ENCODE measurements around the gene KRTAP4-7.
"Not testable (repeated sequence)": the region's sequence is repeated elsewhere in the genome, so short reads cannot be mapped to it uniquely, and the experiment has no call there.

The KRTAP4-7 gene

GRCh38 chr17:41084100-41084856 lies at the start of gene KRTAP4-7:
KRTAP4-7 (plus strand) TSS chr17:41084150; CDS start chr17:41084207, 57 bp downstream.
- DNase-seq (ENCODE audit: low read depth in 1 of 2, low spot score in 1 of 2), result not testable (repeated sequence)

GRCh38 chr17:41034346-41034935 lies 49.5 kb upstream of the KRTAP4-7 start, which contains the start of gene KRTAP1-3:
KRTAP1-3 (minus strand) TSS chr17:41034874; CDS start chr17:41034821, 53 bp downstream.
- not testable (repeated sequence) for DNase-seq (ENCODE audit: low read depth in 1 of 2, low spot score in 1 of 2)

- DNase-seq (ENCODE audit: low read depth in 1 of 2, low spot score in 1 of 2), result no peak
Observed at GRCh38 chr17:41037853-41038350, 46.0 kb upstream of the KRTAP4-7 start.

GRCh38 chr17:41040783-41041571 lies 43.0 kb upstream of the KRTAP4-7 start, which contains the start of gene KRTAP1-1:
KRTAP1-1 (minus strand) TSS chr17:41041450; CDS start chr17:41041397, 53 bp downstream.
- not testable (repeated sequence) for DNase-seq (ENCODE audit: low read depth in 1 of 2, low spot score in 1 of 2)

- no peak for DNase-seq (ENCODE audit: low read depth in 1 of 2, low spot score in 1 of 2)
Observed at GRCh38 chr17:41042953-41043352, 41.0 kb upstream of the KRTAP4-7 start.

GRCh38 chr17:41046735-41047465 lies 37.0 kb upstream of the KRTAP4-7 start, which contains the start of gene KRTAP2-1:
KRTAP2-1 (minus strand) TSS chr17:41047316; CDS start chr17:41047267, 49 bp downstream.
- not testable (repeated sequence) for DNase-seq (ENCODE audit: low read depth in 1 of 2, low spot score in 1 of 2)

- no peak for DNase-seq (ENCODE audit: low read depth in 1 of 2, low spot score in 1 of 2)
Observed at GRCh38 chr17:41048441-41048840, 35.5 kb upstream of the KRTAP4-7 start.

GRCh38 chr17:41049110-41049509 lies 34.8 kb upstream of the KRTAP4-7 start:
- DNase-seq (ENCODE audit: low read depth in 1 of 2, low spot score in 1 of 2), result no peak

GRCh38 chr17:41052566-41052965 lies 31.4 kb upstream of the KRTAP4-7 start:
- DNase-seq (ENCODE audit: low read depth in 1 of 2, low spot score in 1 of 2), result no peak

- no peak for DNase-seq (ENCODE audit: low read depth in 1 of 2, low spot score in 1 of 2)
Observed at GRCh38 chr17:41054025-41054424, 29.9 kb upstream of the KRTAP4-7 start.

- not testable (repeated sequence) for DNase-seq (ENCODE audit: low read depth in 1 of 2, low spot score in 1 of 2)
Observed at GRCh38 chr17:41054556-41054955, 29.4 kb upstream of the KRTAP4-7 start.

- DNase-seq (ENCODE audit: low read depth in 1 of 2, low spot score in 1 of 2), result not testable (repeated sequence)
Observed at GRCh38 chr17:41055130-41055529, 28.8 kb upstream of the KRTAP4-7 start, which contains the start of gene KRTAP2-2. KRTAP2-2 (minus strand) TSS chr17:41055230; CDS start chr17:41055211, 19 bp downstream.

GRCh38 chr17:41057547-41057946 lies 26.4 kb upstream of the KRTAP4-7 start:
- DNase-seq (ENCODE audit: low read depth in 1 of 2, low spot score in 1 of 2), result no peak

GRCh38 chr17:41058741-41059140 lies 25.2 kb upstream of the KRTAP4-7 start:
- DNase-seq (ENCODE audit: low read depth in 1 of 2, low spot score in 1 of 2), result no peak

- DNase-seq (ENCODE audit: low read depth in 1 of 2, low spot score in 1 of 2), result not testable (repeated sequence)
Observed at GRCh38 chr17:41059276-41060051, 24.5 kb upstream of the KRTAP4-7 start.

- no peak for DNase-seq (ENCODE audit: low read depth in 1 of 2, low spot score in 1 of 2)
Observed at GRCh38 chr17:41060052-41060604, 23.8 kb upstream of the KRTAP4-7 start, which contains the start of gene KRTAP2-3. KRTAP2-3 (minus strand) TSS chr17:41060114; CDS start chr17:41060050, 64 bp downstream.

- DNase-seq (ENCODE audit: low read depth in 1 of 2, low spot score in 1 of 2), result no peak
Observed at GRCh38 chr17:41061964-41062363, 22.0 kb upstream of the KRTAP4-7 start.

GRCh38 chr17:41063449-41063848 lies 20.5 kb upstream of the KRTAP4-7 start:
- no peak for DNase-seq (ENCODE audit: low read depth in 1 of 2, low spot score in 1 of 2)

GRCh38 chr17:41064301-41064700 lies 19.6 kb upstream of the KRTAP4-7 start:
- no peak for DNase-seq (ENCODE audit: low read depth in 1 of 2, low spot score in 1 of 2)

All from activated CD4-positive, alpha-beta T cell treated with anti-CD3 and anti-CD28 coated beads, Interleukin-2, amount 50 U/mL, for 24 hours (primary cell).